ENCODE data around the gene NAGK.

GRCh38 chr2:71072492-71072891 is 4.0 kb downstream of the NAGK start:
- TF ChIP-seq POLR2A (IDR thresholded peaks at IDR 0.05) = no peak
- TF ChIP-seq, protein P1, sequence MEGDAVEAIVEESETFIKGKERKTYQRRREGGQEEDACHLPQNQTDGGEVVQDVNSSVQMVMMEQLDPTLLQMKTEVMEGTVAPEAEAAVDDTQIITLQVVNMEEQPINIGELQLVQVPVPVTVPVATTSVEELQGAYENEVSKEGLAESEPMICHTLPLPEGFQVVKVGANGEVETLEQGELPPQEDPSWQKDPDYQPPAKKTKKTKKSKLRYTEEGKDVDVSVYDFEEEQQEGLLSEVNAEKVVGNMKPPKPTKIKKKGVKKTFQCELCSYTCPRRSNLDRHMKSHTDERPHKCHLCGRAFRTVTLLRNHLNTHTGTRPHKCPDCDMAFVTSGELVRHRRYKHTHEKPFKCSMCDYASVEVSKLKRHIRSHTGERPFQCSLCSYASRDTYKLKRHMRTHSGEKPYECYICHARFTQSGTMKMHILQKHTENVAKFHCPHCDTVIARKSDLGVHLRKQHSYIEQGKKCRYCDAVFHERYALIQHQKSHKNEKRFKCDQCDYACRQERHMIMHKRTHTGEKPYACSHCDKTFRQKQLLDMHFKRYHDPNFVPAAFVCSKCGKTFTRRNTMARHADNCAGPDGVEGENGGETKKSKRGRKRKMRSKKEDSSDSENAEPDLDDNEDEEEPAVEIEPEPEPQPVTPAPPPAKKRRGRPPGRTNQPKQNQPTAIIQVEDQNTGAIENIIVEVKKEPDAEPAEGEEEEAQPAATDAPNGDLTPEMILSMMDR (IDR thresholded peaks at IDR 0.05) = no peak
- no peak for TF ChIP-seq POLR2AphosphoS5 (IDR thresholded peaks at IDR 0.05)
- no peak for TF ChIP-seq EP300 (IDR thresholded peaks at IDR 0.05)

Measured in sigmoid colon (tissue), 4 donors.